Panc1 (cell line): ENCODE data around the gene CTCFL.

Source experiments
- POLR2AphosphoS5 ChIP-seq: IDR thresholded peaks from 2 replicates; pipeline ENCODE4 v1.6.1; 2012; ENCODE audit warnings: mild to moderate bottlenecking, low read depth, low read length, moderate library complexity
- SIN3A ChIP-seq: IDR thresholded peaks from 2 replicates; pipeline ENCODE4 v1.6.1; 2012; ENCODE audit warnings: low read depth, mild to moderate bottlenecking, low read length, moderate library complexity, borderline replicate concordance; ENCODE audit not compliant: insufficient read depth
- TCF7L2 ChIP-seq: IDR thresholded peaks from 2 replicates; pipeline ENCODE4 v1.6.1; 2011; ENCODE audit warnings: mild to moderate bottlenecking, low read depth, low read length, inconsistent platforms
- TF ChIP-seq, protein P1 (sequence below): fragments of 450-650 bp; IDR thresholded peaks from 2 replicates; pipeline ENCODE4 v1.5.1; 2017; ENCODE audit warnings: mild to moderate bottlenecking
- TF ChIP-seq, protein P2 (sequence below), 2 experiments: IDR thresholded peaks; 2 replicates each; pipeline ENCODE4 v1.6.1; 2011 to 2012; ENCODE audit warnings: low read depth in 2 of 2, control low read depth in 1 of 2, low read length in 1 of 2, mild to moderate bottlenecking in 1 of 2, moderate library complexity in 1 of 2; ENCODE audit not compliant: insufficient read depth in 1 of 2

DNA sequence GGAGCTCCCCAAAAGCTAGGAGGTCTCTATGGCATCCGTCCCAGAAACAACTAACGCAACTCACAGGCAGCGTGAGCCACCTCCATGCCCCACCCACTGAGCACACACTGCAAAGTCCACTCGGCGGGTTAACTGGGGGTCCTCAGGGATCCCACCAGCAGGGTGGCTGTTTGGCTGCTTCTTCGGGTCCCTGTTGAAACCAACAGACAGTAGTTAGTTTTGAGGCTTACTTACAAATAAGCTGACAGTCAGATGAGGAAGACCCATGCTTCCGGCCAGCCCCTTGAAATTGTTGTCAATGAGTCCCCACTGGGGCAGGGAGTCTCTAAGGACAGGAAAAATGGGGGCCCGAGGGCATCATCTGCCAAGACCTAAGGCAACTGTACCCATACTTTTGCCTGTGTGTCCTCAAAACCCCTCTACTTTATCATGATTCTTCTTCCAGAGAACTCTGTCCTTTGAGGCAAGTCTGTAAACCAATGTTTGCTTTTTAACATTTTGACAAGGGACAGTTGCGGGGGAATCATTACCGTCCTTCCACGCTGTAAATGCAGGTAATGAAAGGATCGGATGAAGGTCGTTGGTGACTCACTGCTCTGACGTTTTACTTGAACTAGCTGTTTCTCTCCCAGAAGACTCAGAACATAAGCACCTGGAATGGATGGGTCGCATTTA lies 33.8 kb upstream of the CTCFL start:
- TF ChIP-seq, protein P1, sequence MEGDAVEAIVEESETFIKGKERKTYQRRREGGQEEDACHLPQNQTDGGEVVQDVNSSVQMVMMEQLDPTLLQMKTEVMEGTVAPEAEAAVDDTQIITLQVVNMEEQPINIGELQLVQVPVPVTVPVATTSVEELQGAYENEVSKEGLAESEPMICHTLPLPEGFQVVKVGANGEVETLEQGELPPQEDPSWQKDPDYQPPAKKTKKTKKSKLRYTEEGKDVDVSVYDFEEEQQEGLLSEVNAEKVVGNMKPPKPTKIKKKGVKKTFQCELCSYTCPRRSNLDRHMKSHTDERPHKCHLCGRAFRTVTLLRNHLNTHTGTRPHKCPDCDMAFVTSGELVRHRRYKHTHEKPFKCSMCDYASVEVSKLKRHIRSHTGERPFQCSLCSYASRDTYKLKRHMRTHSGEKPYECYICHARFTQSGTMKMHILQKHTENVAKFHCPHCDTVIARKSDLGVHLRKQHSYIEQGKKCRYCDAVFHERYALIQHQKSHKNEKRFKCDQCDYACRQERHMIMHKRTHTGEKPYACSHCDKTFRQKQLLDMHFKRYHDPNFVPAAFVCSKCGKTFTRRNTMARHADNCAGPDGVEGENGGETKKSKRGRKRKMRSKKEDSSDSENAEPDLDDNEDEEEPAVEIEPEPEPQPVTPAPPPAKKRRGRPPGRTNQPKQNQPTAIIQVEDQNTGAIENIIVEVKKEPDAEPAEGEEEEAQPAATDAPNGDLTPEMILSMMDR: no peak
- TF ChIP-seq POLR2AphosphoS5 (no peak), TCF7L2 (no peak), SIN3A (no peak)
- TF ChIP-seq, protein P2, sequence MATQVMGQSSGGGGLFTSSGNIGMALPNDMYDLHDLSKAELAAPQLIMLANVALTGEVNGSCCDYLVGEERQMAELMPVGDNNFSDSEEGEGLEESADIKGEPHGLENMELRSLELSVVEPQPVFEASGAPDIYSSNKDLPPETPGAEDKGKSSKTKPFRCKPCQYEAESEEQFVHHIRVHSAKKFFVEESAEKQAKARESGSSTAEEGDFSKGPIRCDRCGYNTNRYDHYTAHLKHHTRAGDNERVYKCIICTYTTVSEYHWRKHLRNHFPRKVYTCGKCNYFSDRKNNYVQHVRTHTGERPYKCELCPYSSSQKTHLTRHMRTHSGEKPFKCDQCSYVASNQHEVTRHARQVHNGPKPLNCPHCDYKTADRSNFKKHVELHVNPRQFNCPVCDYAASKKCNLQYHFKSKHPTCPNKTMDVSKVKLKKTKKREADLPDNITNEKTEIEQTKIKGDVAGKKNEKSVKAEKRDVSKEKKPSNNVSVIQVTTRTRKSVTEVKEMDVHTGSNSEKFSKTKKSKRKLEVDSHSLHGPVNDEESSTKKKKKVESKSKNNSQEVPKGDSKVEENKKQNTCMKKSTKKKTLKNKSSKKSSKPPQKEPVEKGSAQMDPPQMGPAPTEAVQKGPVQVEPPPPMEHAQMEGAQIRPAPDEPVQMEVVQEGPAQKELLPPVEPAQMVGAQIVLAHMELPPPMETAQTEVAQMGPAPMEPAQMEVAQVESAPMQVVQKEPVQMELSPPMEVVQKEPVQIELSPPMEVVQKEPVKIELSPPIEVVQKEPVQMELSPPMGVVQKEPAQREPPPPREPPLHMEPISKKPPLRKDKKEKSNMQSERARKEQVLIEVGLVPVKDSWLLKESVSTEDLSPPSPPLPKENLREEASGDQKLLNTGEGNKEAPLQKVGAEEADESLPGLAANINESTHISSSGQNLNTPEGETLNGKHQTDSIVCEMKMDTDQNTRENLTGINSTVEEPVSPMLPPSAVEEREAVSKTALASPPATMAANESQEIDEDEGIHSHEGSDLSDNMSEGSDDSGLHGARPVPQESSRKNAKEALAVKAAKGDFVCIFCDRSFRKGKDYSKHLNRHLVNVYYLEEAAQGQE (IDR thresholded peaks at IDR 0.05; ENCODE audit: insufficient read depth in 1 of 2, low read depth in 2 of 2, low read length in 1 of 2): no peak
